Forelimb muscle (tissue), 1 donor: Measurements from ENCODE around the gene UFL1. TPM values are rescaled to one million over a fixed set of nuclear protein-coding genes. Genes with fewer than 3 reads are reported as not detected.
"Not testable (repeated sequence)": the region's sequence is repeated elsewhere in the genome, so short reads cannot be mapped to it uniquely, and the experiment has no call there.

Experiments used
- DNase-seq: peaks from one replicate; pipeline ENCODE4 v3.0.0-alpha.2; 2013; ENCODE audit warnings: low read depth
- polyA plus RNA-seq: library from polyadenylated mRNA; unstranded; fragments of 120-200 nt; gene quantifications from one replicate; pipeline ENCODE4 v1.2.1, GENCODE V29; 2013; ENCODE audit not compliant: insufficient read length

The UFL1 gene
- 28.4 TPM for polyA plus RNA-seq

DNA sequence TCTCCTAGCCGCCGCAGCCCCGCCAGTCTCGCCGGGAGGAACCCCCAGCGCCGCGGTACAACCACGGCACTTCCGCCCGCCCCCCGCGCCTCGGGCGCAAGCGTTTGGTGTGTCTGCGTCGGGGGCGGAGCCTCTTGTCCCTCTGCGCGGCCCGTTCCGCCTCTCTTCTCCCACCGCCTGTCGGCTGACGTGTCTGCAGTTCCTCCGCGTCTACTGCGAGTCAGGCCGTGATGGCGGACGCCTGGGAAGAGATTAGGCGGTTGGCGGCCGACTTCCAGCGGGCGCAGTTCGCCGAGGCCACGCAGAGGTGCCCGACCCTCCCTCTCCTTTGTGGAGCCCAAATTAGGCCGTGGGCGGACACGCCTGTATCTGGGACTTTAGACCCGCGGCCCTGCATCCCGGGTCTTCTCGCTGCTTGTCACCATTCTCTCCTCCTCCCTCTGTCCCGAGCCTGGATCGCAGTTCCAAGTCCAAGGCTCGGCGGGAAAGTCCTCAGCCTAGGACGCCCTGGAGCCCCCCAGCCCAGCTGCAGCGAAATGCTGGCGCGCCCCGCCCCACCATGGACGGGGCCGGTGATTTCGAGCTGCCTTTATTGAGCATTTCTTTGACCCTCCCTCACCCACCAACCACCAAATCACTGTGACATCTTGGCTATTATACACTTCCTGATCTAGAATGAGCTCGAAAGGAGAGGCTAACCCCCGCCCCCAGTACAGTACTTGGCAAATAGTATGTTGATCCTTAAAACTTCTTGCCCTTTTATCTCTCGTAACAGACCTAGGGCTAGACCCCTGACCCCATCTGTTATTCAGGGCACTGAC, at the start of gene UFL1:
Gene UFL1 (plus strand): TSS at position 163 of the 821 bp plus-strand sequence. CDS start 68 bp downstream, at position 231.
- peak; percentile 87 for DNase-seq

DNA sequence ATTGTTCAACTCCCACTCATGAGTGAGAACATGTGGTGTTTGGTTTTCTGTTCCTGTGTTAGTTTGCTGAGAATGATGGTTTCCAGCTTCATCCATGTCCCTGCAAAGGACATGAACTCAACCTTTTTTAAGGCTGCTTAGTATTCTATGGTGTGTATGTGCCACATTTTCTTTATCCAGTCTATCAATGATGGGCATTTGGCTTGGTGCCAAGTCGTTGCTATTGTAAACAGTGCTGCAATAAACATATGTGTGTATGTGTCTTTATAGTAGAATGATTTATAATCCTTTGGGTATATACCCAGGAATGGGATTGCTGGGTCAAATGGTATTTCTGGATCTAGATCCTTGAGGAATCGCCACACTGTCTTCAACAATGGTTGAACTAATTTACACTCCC, 49.3 kb upstream of the UFL1 start:
- not testable (repeated sequence) for DNase-seq

DNA sequence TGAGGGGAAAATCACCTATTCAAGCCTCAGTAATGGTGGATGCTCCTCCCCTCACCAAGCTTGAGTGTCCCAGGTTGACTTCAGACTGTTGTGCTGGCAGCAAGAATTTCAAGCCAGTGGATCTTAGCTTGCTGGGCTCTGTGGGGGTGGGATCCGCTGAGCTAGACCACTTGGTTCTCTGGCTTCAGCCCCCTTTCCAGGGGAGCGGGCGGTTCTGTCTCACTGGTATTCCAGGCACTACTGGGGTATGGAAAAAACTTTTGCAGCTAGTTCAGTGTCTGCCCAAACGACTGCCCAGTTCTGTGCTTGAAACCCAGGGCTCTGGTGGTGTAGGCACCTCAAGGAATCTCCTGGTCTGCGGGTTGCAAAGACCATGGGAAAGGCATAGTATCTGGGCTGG, 42.9 kb upstream of the UFL1 start:
- DNase-seq = no peak

DNA sequence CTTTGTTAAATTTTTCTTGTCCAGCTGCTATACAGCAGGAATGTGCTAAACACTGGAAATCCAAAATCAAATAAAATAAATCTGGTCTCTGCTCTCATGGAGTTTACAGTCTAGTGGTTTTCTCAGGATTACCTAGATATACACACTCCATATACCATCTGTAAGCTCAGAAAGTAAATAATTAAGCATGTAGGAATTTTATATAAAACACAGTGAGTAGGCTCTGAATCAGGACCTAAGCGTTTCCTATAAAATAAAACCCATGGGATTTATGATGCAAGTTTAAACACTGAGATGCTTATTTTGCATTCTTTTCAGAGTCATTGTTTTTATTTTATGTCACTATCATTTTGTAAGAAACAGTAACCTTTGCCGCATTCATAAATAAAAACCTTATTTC, 29.7 kb upstream of the UFL1 start:
- DNase-seq = no peak

DNA sequence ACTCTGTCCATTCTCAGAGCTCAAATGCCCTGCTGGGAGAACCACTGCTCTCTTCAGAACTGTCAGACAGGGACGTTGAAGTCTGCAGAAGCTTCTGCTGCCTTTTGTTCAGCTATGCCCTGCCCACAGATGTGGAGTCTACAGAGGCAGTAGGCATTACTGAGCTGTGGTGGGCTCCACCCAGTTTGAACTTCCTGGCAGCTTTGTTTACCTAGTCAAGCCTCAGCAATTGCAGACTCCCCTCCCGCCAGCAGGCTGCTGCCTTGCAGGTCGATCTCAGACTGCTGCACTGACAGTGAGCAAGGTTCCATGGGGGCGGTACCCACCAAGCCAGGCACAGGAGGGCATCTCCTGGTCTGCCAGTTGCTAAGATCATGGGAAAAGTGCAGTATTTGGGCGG, 21.8 kb upstream of the UFL1 start:
- DNase-seq = no peak

DNA sequence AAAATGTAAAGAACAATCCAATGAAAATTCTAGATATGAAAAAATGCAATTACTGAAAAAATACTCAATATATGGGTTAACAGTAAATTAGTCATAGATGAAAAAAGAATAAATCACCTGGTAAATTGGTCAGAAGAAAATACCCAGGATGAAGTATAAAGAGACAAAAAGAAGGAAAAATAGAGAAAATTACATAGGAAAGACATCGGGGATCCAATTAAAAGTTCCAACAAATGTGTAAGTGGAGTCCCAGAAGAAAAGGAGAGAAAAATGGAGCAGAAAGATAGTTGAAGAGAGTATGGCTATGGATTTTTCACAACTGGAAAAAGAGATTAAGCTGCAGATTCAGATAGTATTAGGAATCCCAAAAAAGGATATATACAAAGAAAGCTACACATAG, 18.7 kb upstream of the UFL1 start:
- DNase-seq = no peak

DNA sequence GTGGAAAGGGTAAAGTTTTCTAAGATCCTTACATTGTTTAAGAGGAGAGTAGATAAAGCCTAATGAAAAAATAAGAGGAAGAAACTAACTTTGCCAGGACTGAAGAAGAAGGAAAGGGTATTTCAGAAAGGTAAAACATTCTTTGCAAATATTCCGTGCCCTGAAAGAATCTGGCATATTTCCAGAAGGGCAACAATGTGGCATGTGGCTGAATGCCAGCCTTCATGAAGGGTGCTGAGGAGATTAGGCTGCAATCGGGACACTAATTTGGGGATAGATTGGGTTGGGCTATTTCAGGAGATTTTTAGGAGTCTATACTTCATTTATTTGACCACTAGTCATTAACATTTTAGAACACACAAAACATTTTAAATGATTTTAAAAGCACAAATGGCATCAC, 16.2 kb upstream of the UFL1 start:
- no peak for DNase-seq

DNA sequence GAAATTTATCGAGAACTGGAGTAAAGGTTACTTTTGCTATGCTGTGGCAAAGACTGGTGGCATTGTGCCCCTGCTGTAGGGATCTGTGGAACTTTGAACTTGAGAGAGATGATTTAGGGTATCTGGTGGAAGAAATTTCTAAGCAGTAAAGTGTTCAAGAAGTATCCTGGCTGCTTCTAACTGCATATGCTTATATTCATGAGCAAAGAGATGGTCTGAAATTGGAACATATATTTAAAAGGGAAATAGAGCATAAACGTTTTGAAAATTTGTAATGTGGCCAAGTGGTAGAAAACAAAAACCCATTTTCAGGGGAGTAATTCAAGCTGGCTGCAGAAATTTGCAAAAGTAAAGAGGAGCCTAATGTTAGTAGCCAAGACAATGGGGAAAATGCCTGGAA, 12.3 kb upstream of the UFL1 start:
- DNase-seq = no peak

DNA sequence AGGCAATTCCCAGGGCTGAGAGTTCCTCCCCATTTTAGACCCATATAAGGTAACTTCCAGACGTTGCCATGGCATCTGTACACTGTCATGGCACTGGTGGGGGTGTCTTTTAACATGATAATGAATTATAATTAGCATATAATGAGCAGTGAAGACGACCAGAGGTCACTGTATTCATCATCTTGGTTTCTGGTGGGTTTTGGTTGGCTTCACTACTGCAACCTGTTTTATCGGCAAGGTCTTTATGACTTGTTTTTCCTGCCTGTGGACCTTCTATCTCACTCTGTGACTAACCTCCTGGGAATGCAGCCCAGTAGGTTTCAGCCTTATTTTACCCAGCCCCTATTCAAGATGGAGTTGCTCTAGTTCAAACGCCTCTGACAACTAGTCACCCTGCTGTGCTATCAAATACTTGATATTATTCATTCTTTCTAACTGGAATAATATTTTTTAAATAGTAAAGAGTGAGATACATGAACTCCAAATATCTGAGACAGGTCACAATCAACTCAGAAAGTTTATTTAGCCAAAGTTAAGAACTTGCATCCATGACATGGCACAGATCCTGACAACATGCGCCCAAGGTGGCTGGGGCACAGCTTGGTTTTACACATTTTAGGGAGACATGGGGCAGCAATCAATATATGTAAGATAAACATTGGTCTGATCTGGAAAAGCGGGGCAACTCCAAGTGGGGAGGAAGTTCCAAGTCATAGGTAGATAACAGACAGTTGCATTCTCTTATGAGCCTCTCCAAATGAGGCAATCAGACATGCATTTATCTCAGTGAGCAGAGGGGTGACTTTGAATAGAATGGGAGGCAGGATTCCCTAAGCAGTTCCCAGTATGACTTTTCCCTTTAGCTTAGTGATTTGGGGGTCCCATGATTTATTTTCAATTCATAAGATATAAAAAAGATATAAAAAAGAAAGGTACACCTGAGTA, 1.2 kb upstream of the UFL1 start:
- no peak for DNase-seq

DNA sequence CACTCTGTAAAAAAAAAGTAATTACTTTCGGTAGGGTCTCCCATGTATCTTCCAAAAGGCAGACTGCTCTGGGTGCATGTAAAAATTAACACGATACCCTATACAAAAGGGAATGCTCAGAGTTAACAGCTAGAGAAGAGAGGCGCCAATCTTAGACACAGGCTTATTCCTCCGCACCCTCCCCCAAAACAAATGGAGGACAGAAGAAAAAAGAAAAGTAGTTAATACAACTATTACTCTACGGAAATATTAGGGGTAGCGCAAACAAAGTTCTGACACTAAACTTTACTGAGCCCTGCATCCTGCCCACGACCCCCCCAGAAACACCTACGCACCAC, 331 bp upstream of the UFL1 start:
- DNase-seq = no peak

DNA sequence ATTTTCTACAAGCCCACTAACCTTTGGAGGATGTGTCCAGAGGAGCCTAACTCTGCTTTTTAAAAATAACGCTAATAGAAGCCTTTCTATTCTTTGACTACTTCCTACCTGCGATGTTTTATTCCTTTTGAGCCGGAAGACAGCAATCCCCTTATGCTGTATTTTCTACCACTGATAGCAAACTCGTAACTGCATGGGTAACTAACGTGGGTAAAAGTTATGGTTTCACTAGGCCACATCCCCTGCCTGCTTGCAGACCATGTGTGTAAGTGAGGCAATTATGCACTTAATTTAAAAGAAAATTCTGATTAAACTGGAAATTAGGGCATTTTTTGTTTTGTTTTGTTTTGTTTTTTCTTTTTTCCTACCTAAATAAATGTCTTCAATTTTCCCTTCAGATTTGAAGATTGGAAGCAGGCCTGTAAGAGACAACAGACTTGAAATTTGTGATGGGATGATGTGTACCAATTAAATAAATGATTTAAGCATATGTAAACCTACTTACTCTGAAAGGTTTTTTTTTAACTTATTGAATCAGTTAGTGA, 931 bp downstream of the UFL1 start:
- no peak for DNase-seq

DNA sequence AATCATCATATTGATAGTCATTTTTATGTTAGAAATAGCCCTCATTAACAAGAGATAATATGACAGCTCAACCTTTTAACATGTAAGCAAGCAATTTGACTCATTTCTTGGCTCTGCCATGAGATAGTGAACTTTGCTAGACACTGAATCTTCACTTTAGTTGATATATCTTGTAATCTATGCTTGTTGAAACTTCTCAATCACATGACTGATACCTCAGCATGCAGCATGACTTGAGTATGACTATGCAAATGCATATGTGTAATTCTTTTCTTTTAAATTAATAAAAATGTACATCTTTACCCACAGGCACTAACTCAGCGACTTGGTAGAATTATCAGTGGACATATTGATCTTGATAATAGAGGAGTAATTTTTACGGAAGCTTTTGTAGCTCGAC, 6.6 kb downstream of the UFL1 start:
- DNase-seq = no peak

DNA sequence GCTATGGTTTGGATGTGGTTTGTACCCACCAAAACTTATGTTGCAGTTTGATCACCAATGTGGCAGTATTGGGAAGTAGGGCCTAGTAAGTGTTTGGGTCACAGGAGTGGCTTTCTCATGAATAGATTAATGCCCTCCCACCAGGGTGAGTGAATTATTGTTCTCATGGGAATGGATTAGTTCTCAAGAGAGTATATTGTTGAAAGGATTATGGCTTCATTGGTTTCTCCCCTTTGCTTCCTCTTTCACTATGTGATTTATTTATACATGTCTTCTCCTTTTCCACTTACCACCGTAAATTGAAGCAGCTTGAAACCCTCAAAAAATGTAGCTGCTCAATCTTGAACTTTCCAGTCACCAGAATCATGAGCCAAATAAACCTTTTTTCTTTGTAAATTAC, 10.8 kb downstream of the UFL1 start:
- no peak for DNase-seq

DNA sequence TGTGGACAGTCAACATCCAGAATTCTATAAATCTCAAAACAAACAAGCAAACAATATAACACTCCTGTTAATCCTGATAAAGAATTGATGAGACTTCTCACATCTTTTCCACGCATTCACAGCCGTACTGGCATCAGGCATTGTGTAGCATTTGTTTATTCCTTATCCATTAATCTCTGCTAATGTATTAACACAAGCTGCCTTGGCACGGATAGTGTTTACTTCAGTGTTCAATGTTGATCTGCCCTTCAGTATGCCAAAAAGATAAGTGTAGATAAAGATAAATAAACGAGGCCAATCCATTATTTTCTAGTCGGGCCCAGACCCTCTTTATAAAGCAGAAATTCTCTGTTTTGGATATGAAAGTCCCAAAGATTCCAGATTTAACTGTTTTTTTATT, 16.1 kb downstream of the UFL1 start:
- DNase-seq = no peak

DNA sequence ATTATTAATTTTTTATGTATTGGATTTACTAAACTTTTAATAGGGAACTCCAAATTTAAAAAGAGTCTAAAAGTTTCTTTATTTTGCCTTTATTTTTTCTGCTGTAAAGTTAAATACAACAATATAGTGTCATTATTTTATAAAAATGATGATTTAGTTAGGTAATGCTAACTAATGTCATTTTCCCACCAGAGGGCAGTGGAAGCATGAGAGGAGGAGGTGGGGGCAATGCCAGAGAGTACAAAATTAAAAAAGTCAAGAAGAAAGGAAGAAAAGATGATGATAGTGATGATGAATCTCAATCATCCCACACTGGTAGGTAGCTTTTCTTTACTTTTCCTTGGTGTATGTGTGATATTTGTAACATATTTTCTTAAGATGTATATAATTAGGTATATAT, 21.1 kb downstream of the UFL1 start:
- DNase-seq = no peak

DNA sequence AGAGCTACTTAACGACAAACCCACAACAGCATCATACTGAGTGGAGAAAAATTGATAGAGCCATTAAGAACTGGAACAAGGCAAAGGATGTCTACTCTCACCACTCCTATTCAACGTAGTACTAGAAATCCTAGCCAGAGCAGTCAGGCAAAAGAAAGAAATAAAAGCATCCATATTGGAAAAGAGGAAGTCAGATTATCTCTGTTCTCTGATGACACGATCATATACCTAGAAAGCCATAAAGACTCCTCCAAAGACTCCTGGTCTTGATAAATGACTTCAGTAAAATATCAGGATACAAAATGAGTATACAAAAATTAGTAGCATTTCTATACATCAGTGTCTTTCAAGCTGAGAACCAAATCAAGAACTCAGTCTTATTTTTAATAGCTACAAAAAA, 24.3 kb downstream of the UFL1 start:
- DNase-seq = no peak

DNA sequence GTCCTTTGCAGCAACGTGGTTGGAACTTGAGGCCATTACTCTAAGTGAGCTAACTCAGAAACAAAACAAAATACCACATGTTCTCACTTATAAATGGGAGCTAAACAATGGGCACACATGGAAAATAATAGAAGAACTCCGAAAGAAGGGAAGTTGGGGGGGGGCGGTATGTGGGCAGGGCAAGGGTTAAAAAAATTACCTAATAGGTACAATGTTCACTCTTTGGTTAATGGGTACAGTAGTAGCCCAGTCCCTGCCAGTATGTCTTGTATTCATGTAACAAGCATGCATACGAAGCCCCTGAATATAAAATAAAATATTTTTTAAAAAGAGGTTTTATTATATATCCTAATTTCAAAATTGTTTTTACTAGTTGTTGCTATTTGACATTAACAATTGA, 26.0 kb downstream of the UFL1 start:
- no peak for DNase-seq

DNA sequence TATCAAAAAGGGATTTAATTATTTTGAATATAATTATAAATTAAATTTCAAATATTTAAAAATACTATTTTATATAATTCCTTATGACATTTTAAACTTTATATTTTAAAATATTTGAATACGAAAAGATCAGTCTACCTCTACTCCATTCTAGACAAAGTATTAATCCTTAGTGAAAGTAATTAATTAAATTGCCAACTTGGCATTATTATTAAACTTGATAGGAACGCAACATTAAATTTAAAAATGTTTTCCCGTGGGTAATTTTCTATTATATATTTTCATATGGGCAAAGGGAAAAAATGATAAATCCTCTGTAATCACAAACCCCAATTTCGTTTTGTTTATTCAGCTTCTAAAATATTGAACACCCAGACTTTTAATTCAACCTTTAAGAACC, 33.0 kb downstream of the UFL1 start:
- no peak for DNase-seq

DNA sequence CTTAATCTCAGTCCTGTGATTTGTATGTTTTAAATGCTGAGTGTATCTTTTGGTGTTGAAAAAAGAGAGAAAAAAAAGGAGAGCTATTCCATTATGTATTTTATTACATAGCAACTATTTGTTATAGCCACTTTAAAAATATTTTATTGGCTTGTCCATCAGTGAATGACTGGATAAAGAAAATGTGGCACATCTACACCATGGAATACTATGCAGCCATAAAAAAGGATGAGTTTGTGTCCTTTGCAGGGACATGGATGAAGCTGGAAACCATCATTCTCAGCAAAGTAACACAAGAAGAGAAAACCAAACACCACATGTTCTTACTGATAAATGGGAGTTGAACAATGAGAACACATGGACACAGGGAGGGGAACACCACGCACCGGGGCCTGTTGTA, 38.1 kb downstream of the UFL1 start:
- DNase-seq = not testable (repeated sequence)

DNA sequence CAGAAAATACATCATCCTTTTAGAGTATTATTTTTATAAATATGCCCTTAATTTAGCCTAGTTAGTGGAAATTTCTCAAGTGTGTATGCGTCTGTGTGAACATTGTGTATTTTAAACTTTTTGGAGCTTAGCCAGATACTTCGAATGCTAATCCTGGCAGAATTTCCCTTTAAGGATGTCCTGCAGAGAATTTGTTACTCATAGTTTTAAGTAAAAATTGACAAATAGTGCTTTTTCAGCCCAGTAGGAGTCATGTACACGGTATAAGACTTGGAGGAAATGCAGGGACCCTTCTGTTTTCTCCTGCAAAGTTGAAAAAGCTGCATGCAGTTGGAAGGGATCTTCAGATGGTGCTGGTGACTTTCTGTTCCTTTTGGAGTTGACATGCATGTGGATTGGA, 41.3 kb downstream of the UFL1 start, which contains the start of gene FHL5:
Gene FHL5 (plus strand): TSS at position 243 of the 400 bp plus-strand sequence. CDS start 40,486 bp downstream, outside the sequence.
- no peak for DNase-seq

DNA sequence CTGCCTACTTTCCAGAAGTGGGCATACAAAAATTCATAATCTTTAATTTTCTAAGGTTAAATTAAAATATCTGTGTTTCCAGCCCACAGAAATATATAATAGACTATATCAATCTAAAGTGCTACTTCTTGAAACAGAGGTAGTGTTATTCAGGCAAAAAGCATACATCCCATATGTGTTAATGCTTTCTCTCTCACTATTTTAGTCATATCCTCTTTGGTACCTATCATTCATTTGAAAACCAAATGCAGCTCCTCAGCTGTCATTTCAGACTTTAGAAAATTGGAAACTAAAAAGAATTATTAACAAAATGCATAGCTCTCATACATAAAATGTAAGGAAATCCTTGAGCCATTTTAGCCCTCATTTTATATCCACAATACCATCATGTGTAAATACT, 42.2 kb downstream of the UFL1 start:
- no peak for DNase-seq

DNA sequence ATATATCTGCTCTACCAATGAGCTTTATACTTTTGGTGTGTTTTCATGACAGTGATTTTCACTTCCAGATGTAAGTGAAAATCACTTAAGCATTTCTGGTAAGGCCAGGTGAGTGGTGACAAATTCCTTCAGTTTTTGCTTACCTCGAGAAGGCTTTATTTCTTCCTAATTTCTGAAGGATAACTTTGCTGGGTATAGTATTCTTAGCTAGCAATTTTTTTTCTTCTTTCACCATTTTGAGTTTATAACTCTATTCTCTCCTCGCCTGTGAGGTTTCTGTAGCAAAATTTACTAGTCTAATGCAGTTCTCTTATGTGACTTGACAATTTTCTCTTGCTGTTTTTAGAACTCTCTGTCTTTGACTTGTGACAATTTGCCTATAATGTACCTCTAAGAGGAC, 48.4 kb downstream of the UFL1 start:
- no peak for DNase-seq

DNA sequence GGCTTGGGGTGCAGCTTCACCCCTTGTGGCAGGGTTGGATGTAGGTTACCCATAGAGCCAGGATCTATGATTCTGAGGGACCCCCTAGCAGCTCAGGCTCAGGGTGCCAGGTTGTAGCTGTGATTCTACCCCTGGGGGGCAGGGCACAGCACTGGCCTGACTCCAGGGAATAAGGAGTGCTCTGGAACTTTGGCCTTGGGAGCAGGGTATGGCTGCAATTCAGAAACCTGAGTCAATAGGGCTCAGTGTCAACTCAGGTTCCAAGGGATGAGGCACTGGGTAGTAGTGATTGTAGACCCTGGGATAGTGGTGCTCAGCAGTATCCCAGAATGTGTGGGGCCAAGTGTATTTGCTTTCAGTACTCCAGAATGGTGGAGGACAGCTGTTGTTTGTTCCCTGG, 49.9 kb downstream of the UFL1 start:
- DNase-seq = no peak
